Brain microvascular endothelial cell (primary cell): Measurements from ENCODE around the gene CHST3.

Source experiments
- DNase-seq: peaks from one replicate; pipeline ENCODE4 v3.0.0-alpha.2; 2020
- H3K27ac ChIP-seq: fragments of 250-450 bp; sonication (Bioruptor Pico); 2 replicates; pipeline ENCODE4 v1.5.1; 2020; ENCODE audit warnings: mild to moderate bottlenecking, moderate library complexity
- H3K27me3 ChIP-seq: fragments of 250-450 bp; sonication (Bioruptor Pico); replicated peaks from 2 replicates; pipeline ENCODE4 v1.5.1; 2020; ENCODE audit warnings: mild to moderate bottlenecking
- H3K36me3 ChIP-seq: fragments of 250-450 bp; sonication (Bioruptor Pico); replicated peaks from 2 replicates; pipeline ENCODE4 v1.5.1; 2020; ENCODE audit warnings: mild to moderate bottlenecking
- H3K4me3 ChIP-seq: 2 replicates; pipeline ENCODE4 v1.5.1; 2011; ENCODE audit warnings: low read depth, mild to moderate bottlenecking, control low read depth, low read length, moderate library complexity
- CTCF ChIP-seq: IDR thresholded peaks from 2 replicates; pipeline ENCODE4 v1.5.1; 2011; ENCODE audit warnings: low read depth, mild to moderate bottlenecking, moderate library complexity, low read length, control low read depth, inconsistent platforms; ENCODE audit errors: missing control alignments
- in situ Hi-C: cut with HindIII; loops from 2 replicates; pipeline ENCODE4 v1.10.0; 2017; ENCODE audit warnings: low sequenced_read_pairs, low pct_ligation_motif_present

CHST3 gene

GRCh38 chr10:72012796-72013195 is 48.6 kb downstream of the CHST3 start:
- Histone ChIP-seq H3K36me3 (peaks cover 8% of the 10 kb centered on the region), H3K27me3 (no peaks in the 10 kb centered on the region), H3K4me3 (no peak overlapping the region), H3K27ac (no peak overlapping the region)
- DNase-seq = no peak
- TF ChIP-seq CTCF = no peak
- in situ Hi-C loops = no loop called here

- Histone ChIP-seq H3K27ac (no peak overlapping the region), H3K4me3 (no peak overlapping the region), H3K27me3 (no peaks in the 10 kb centered on the region), H3K36me3 (peaks cover 4% of the 10 kb centered on the region)
- no peak for TF ChIP-seq CTCF
- in situ Hi-C loops = no loop called here
- no peak for DNase-seq
Observed at GRCh38 chr10:72013202-72013945, 49.2 kb downstream of the CHST3 start.

GRCh38 chr10:72014197-72014596 is 50.0 kb downstream of the CHST3 start:
- Histone ChIP-seq H3K27ac (no peak overlapping the region), H3K4me3 (no peak overlapping the region), H3K36me3 (no peaks in the 10 kb centered on the region), H3K27me3 (no peaks in the 10 kb centered on the region)
- DNase-seq = no peak
- in situ Hi-C loops = no loop called here
- TF ChIP-seq CTCF = no peak

- TF ChIP-seq CTCF = no peak
- DNase-seq = no peak
- no peak overlapping the region for H3K4me3 ChIP-seq
- H3K27ac ChIP-seq = no peak overlapping the region
- no peaks in the 10 kb centered on the region for H3K36me3 ChIP-seq
- H3K27me3 ChIP-seq = no peaks in the 10 kb centered on the region
- in situ Hi-C loops = no loop called here
Observed at GRCh38 chr10:72014785-72015480, 50.7 kb downstream of the CHST3 start.

GRCh38 chr10:72015841-72016240 is 51.6 kb downstream of the CHST3 start:
- in situ Hi-C loops = no loop called here
- no peak for DNase-seq
- no peaks in the 10 kb centered on the region for H3K27me3 ChIP-seq
- no peak overlapping the region for H3K4me3 ChIP-seq
- H3K27ac ChIP-seq = no peak overlapping the region
- H3K36me3 ChIP-seq = no peaks in the 10 kb centered on the region
- TF ChIP-seq CTCF = no peak
